Stimulated activated CD8-positive, alpha-beta memory T cell treated with anti-CD3 and anti-CD28 coated beads, Interleukin-12 subunit alpha, Interleukin-12 subunit beta, amount 100 ng/mL, for 1 hour (primary cell): ENCODE data around the gene COX20.

Source experiments
- DNase-seq: peaks from one replicate; pipeline ENCODE4 v3.0.0-alpha.2; 2020; ENCODE audit warnings: low read depth

COX20 gene

DNA sequence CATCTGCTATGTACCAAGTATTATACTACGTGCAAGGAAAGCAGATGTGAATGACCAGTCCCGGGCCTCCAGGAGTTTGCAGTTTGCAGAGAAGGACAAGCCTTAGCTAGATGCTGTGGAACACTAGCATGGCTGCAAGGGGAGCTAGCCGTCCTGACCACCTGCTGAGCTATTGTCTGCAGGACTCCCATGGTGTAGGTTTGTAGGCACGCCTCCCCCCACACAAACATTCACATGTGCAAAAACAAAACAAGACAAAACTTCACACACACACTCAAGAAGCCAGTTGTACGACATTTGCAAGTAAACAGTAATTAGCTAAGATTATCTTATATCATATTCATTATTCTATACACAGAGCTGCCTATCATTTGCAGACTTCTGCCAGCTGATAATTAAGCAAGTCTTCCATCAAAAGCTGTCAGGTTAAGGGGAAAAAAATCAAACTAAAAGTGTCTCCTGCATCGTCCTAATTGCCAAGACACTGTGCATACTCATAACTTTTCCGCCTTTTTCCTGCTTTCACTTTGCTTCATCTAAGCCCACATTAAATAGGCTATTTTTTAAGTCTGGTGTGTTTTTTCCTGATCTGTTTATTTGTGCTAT lies 39.6 kb downstream of the COX20 start:
- no peak for DNase-seq

GRCh38 chr1:244876228-244876910 lies 40.9 kb downstream of the COX20 start:
- DNase-seq = no peak

GRCh38 chr1:244878681-244879080 lies 43.2 kb downstream of the COX20 start:
- no peak for DNase-seq

DNA sequence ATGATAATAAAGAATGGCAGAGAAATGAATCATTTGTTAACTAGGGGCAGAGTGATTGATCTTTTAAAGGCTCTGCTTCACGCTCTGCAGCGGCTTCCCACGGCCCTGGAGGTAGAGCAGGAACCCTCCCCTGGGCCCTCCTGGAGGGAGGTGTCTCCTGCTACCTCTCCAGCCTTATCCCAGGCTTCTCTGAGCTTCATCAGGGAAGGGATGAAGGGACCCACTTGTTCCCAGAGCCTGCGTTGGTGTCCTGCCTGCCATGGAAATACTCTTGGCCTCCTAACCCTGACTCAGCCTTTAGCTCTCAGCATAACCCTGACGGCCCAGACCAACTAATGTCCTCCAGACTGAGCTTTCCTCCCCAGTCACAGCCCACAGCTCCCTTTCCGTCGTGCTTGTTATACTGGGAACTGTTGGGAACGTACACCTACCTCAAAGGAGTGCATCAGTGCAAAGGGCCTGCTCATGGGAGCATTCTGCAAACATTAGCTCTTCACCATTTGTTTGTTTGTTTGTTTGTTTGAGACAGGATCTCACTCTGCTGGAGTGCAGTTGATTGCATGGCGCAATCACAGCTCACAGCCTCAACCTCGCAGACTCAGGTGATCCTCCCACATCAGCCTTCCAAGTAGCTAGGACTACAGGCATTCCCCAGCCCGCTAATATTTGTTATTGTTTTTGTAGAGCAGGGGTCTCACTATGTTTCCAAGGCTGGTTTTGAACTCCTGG lies 46.3 kb downstream of the COX20 start:
- DNase-seq = no peak

- DNase-seq = no peak
Measured at GRCh38 chr1:244887281-244887680, 51.8 kb downstream of the COX20 start.

GRCh38 chr1:244893836-244894235 lies 58.4 kb downstream of the COX20 start:
- no peak for DNase-seq
